ENCODE results near the gene B3GLCT. TPM values are rescaled to one million over a fixed set of nuclear protein-coding genes. Genes with fewer than 3 reads are reported as not detected.
"Not testable (repeated sequence)": the region's sequence is repeated elsewhere in the genome, so short reads cannot be mapped to it uniquely, and the experiment has no call there.

The B3GLCT gene
- total RNA-seq, 1 donor from 2014 or later = 12.7 TPM

DNA sequence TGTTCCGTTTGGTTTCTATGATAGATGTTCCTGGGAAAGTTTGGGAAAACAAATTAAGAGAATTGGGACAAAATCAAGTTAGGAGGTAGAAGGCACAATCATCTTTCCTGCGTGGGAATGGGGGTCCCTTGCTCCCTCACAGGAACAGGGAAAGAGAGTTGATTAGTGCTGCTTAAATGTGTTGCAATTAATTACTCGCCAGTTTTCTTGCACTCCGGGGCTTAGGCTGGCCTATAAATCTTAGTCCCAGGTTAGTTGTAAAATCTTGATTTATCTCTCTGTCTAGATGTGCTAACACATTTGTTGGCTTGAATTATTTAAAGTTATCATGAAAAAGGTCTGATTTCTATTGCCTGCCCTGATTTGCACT is 10.1 kb downstream of the B3GLCT start:
- Mint-ChIP-seq H3K4me3 (ENCODE audit: unreplicated experiment) (no peak overlapping the region), H3K36me3 (ENCODE audit: low read depth) (no peaks in the 10 kb centered on the region), H3K27ac (ENCODE audit: unreplicated experiment) (no peak overlapping the region), H3K4me1 (ENCODE audit: low read depth) (peaks cover 35% of the 10 kb centered on the region), H3K27me3 (ENCODE audit: low read depth) (no peaks in the 10 kb centered on the region), H3K9me3 (ENCODE audit: low read depth) (no peaks in the 10 kb centered on the region)
- DNase-seq (ENCODE audit: low spot score) = no peak
- TF ChIP-seq CTCF (IDR thresholded peaks at IDR 0.05) = no peak

- no peaks in the 10 kb centered on the region for H3K36me3 Mint-ChIP-seq (ENCODE audit: low read depth)
- no peak overlapping the region for H3K4me3 Mint-ChIP-seq (ENCODE audit: unreplicated experiment)
- peaks cover 8% of the 10 kb centered on the region for H3K9me3 Mint-ChIP-seq (ENCODE audit: low read depth)
- H3K27ac Mint-ChIP-seq (ENCODE audit: unreplicated experiment) = peak overlapping the region; percentile 2
- DNase-seq (ENCODE audit: low spot score) = no peak
- H3K27me3 Mint-ChIP-seq (ENCODE audit: low read depth) = no peaks in the 10 kb centered on the region
- TF ChIP-seq CTCF (IDR thresholded peaks at IDR 0.05) = no peak
- peaks cover 33% of the 10 kb centered on the region for H3K4me1 Mint-ChIP-seq (ENCODE audit: low read depth)
Measured at GRCh38 chr13:31213651-31214289, 14.0 kb downstream of the B3GLCT start.

DNA sequence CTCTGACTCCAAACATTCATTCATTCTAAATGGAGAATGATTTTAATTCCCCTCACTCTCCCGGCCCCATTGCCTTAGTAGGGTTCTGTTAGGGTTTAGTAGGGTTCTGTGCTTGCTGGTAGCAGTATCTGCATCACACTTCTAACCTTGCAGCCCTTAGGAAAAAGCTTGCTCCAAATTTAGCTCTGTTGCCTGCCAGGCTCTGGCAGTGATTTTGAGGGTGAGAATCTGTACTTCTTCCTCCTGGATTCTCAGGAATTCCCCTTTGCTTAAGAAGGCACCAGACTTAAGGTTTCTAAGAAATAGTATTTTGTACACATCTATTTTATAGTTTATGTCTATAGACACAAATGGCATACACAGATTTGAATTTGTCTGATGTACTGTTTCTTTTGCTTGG is 14.7 kb downstream of the B3GLCT start:
- TF ChIP-seq CTCF (IDR thresholded peaks at IDR 0.05) = no peak
- peaks cover 27% of the 10 kb centered on the region for H3K4me1 Mint-ChIP-seq (ENCODE audit: low read depth)
- no peaks in the 10 kb centered on the region for H3K27me3 Mint-ChIP-seq (ENCODE audit: low read depth)
- H3K36me3 Mint-ChIP-seq (ENCODE audit: low read depth) = no peaks in the 10 kb centered on the region
- H3K4me3 Mint-ChIP-seq (ENCODE audit: unreplicated experiment) = no peak overlapping the region
- H3K27ac Mint-ChIP-seq (ENCODE audit: unreplicated experiment) = peak overlapping the region; percentile 37
- peaks cover 8% of the 10 kb centered on the region for H3K9me3 Mint-ChIP-seq (ENCODE audit: low read depth)
- DNase-seq (ENCODE audit: low spot score) = no peak

GRCh38 chr13:31216916-31217315 is 17.1 kb downstream of the B3GLCT start:
- H3K27me3 Mint-ChIP-seq (ENCODE audit: low read depth); H3K36me3 Mint-ChIP-seq (ENCODE audit: low read depth); DNase-seq (ENCODE audit: low spot score); H3K9me3 Mint-ChIP-seq (ENCODE audit: low read depth); H3K27ac Mint-ChIP-seq (ENCODE audit: unreplicated experiment); H3K4me3 Mint-ChIP-seq (ENCODE audit: unreplicated experiment): not testable (repeated sequence)
- peaks cover 20% of the 10 kb centered on the region for H3K4me1 Mint-ChIP-seq (ENCODE audit: low read depth)

GRCh38 chr13:31219909-31220598 is 20.3 kb downstream of the B3GLCT start:
- H3K27ac Mint-ChIP-seq (ENCODE audit: unreplicated experiment) = no peak overlapping the region
- no peak for TF ChIP-seq CTCF (IDR thresholded peaks at IDR 0.05)
- DNase-seq (ENCODE audit: low spot score) = no peak
- peaks cover 8% of the 10 kb centered on the region for H3K9me3 Mint-ChIP-seq (ENCODE audit: low read depth)
- no peaks in the 10 kb centered on the region for H3K27me3 Mint-ChIP-seq (ENCODE audit: low read depth)
- peaks cover 7% of the 10 kb centered on the region for H3K4me1 Mint-ChIP-seq (ENCODE audit: low read depth)
- H3K36me3 Mint-ChIP-seq (ENCODE audit: low read depth) = no peaks in the 10 kb centered on the region
- H3K4me3 Mint-ChIP-seq (ENCODE audit: unreplicated experiment) = no peak overlapping the region

- Mint-ChIP-seq H3K27ac (ENCODE audit: unreplicated experiment) (no peak overlapping the region), H3K27me3 (ENCODE audit: low read depth) (no peaks in the 10 kb centered on the region), H3K4me1 (ENCODE audit: low read depth) (peaks cover 7% of the 10 kb centered on the region), H3K36me3 (ENCODE audit: low read depth) (no peaks in the 10 kb centered on the region), H3K9me3 (ENCODE audit: low read depth) (peaks cover 8% of the 10 kb centered on the region), H3K4me3 (ENCODE audit: unreplicated experiment) (no peak overlapping the region)
- DNase-seq (ENCODE audit: low spot score) = no peak
- no peak for TF ChIP-seq CTCF (IDR thresholded peaks at IDR 0.05)
Measured at GRCh38 chr13:31221057-31221456, 21.3 kb downstream of the B3GLCT start.

All from chondrocyte (in vitro differentiated cells).